ENCODE data around the gene FGF6.

- no peak for TF ChIP-seq CTCF (IDR thresholded peaks at IDR 0.05; ENCODE audit: poor library complexity)
- no peak for TF ChIP-seq EZH2phosphoT487 (IDR thresholded peaks at IDR 0.05; ENCODE audit: low read depth, severe bottlenecking, unreplicated experiment)
Observed at GRCh38 chr12:4435537-4435936, 10.1 kb downstream of the FGF6 start.
